CD4-positive, CD25-positive, alpha-beta regulatory T cell (primary cell): ENCODE results near the gene CCL25. TPM values are rescaled to one million over a fixed set of nuclear protein-coding genes. Genes with fewer than 3 reads are reported as not detected.
"Not testable (repeated sequence)": the region's sequence is repeated elsewhere in the genome, so short reads cannot be mapped to it uniquely, and the experiment has no call there.

ENCODE experiments used
- ATAC-seq, 2 donors: fragments of 150-1000 bp; cut with Tn5 transposase; one replicate each; pipeline ENCODE4 v1.10.0; 2021; ENCODE audit warnings: low read depth in 2 of 2, moderate number of reproducible peaks in 2 of 2, moderate library complexity in 1 of 2
- DNase-seq, 3 donors: peaks; one replicate each; pipeline versions ENCODE4 v3.0.0 to v3.0.0-alpha.2; 2012 to 2022; ENCODE audit warnings: mixed read lengths in 1 of 3
- H3K27ac ChIP-seq: one replicate; pipeline ENCODE4 v1.7.0; 2013; ENCODE audit warnings: mild to moderate bottlenecking, low read length; ENCODE audit not compliant: insufficient read depth, poor library complexity, severe bottlenecking
- H3K27me3 ChIP-seq: one replicate; pipeline ENCODE4 v1.7.0; 2013; ENCODE audit warnings: low read length; ENCODE audit not compliant: control insufficient read depth, insufficient read depth
- H3K36me3 ChIP-seq: one replicate; pipeline ENCODE4 v1.7.0; 2013; ENCODE audit warnings: mild to moderate bottlenecking, low read length, moderate library complexity; ENCODE audit not compliant: control insufficient read depth, insufficient read depth
- H3K4me1 ChIP-seq: 2 replicates; pipeline ENCODE4 v1.7.0; 2013; ENCODE audit warnings: mild to moderate bottlenecking, low read length; ENCODE audit not compliant: insufficient read depth, control insufficient read depth, poor library complexity, severe bottlenecking
- H3K4me3 ChIP-seq: one replicate; pipeline ENCODE4 v1.7.0; 2013; ENCODE audit warnings: low read depth, mild to moderate bottlenecking, low read length, moderate library complexity
- H3K9me3 ChIP-seq, 2 experiments: 1 replicate in 1 of 2; 2 replicates in 1 of 2; pipeline ENCODE4 v1.7.0; 2013; ENCODE audit warnings: low read length in 2 of 2, mild to moderate bottlenecking in 1 of 2, moderate library complexity in 1 of 2; ENCODE audit not compliant: control insufficient read depth in 2 of 2
- H3K27ac Mint-ChIP-seq, 3 donors: one replicate each; pipeline ENCODE4 v1.8.0; 2020 to 2022; ENCODE audit warnings: mild to moderate bottlenecking in 3 of 3, mixed read lengths in 3 of 3, moderate library complexity in 2 of 3
- H3K27me3 Mint-ChIP-seq: one replicate; pipeline ENCODE4 v1.8.0; 2022; ENCODE audit warnings: mild to moderate bottlenecking, mixed read lengths
- H3K36me3 Mint-ChIP-seq: one replicate; pipeline ENCODE4 v1.8.0; 2020; ENCODE audit warnings: mixed read lengths
- H3K4me1 Mint-ChIP-seq, 4 donors: one replicate each; pipeline ENCODE4 v1.8.0; 2020 to 2022; ENCODE audit warnings: mixed read lengths in 4 of 4, mild to moderate bottlenecking in 1 of 4
- H3K4me3 Mint-ChIP-seq, 4 donors: one replicate each; pipeline ENCODE4 v1.8.0; 2020 to 2022; ENCODE audit warnings: mild to moderate bottlenecking in 4 of 4, mixed read lengths in 4 of 4, moderate library complexity in 3 of 4
- H3K9me3 Mint-ChIP-seq, 7 donors: one replicate each; pipeline ENCODE4 v1.8.0; 2020 to 2022; ENCODE audit warnings: mixed read lengths in 7 of 7, mild to moderate bottlenecking in 3 of 7, moderate library complexity in 2 of 7
- polyA plus RNA-seq, 4 donors: library from polyadenylated mRNA; unstranded; fragments of 300-500 nt; fragmentation: Illumina TruSeq; gene quantifications; one replicate each; pipeline ENCODE4 v1.2.3, GENCODE V29; 2021
- total RNA-seq: library from RNA; stranded (reverse); gene quantifications from one replicate; pipeline ENCODE4 v1.2.3, GENCODE V29; 2022

Gene CCL25
- total and polyA plus RNA-seq, 5 donors from 2014 or later = 0.48 TPM; not detected in 4

- no peak overlapping the region for H3K27ac ChIP-seq
- no peak for ATAC-seq
- H3K9me3 ChIP-seq = peaks cover 4 to 11% of the 10 kb centered on the region in 2 experiments
- peaks cover 0 to 6% (median 3%) of the 10 kb centered on the region in 7 donors for H3K9me3 Mint-ChIP-seq
- peaks cover 7% of the 10 kb centered on the region for H3K27me3 Mint-ChIP-seq
- no peak overlapping the region for H3K4me3 Mint-ChIP-seq
- peaks cover 0 to 4% (median 0%) of the 10 kb centered on the region in 4 donors for H3K4me1 Mint-ChIP-seq
- no peak overlapping the region for H3K4me3 ChIP-seq
- no peaks in the 10 kb centered on the region for H3K4me1 ChIP-seq
- no peak for DNase-seq
- no peaks in the 10 kb centered on the region for H3K27me3 ChIP-seq
- H3K27ac Mint-ChIP-seq = no peak overlapping the region
- no peaks in the 10 kb centered on the region for H3K36me3 ChIP-seq
- no peaks in the 10 kb centered on the region for H3K36me3 Mint-ChIP-seq
These were observed 48.8 kb downstream of the CCL25 start for GRCh38 chr19:8101311-8101710.

GRCh38 chr19:8101910-8102309 lies 49.4 kb downstream of the CCL25 start:
- not testable (repeated sequence) for H3K4me3 Mint-ChIP-seq, H3K27ac ChIP-seq, DNase-seq, H3K36me3 Mint-ChIP-seq, H3K4me3 ChIP-seq, H3K9me3 ChIP-seq, H3K4me1 ChIP-seq, H3K4me1 Mint-ChIP-seq, ATAC-seq, H3K36me3 ChIP-seq, H3K27me3 Mint-ChIP-seq, H3K27ac Mint-ChIP-seq, H3K9me3 Mint-ChIP-seq, H3K27me3 ChIP-seq

- Mint-ChIP-seq H3K36me3 (no peaks in the 10 kb centered on the region), H3K4me3 (no peak overlapping the region), H3K4me1 (no peaks in the 10 kb centered on the region), H3K27me3 (no peaks in the 10 kb centered on the region), H3K9me3 (peaks cover 0 to 6% (median 0%) of the 10 kb centered on the region in 7 donors), H3K27ac (no peak overlapping the region)
- no peaks in the 10 kb centered on the region for H3K9me3 ChIP-seq
- ATAC-seq = no peak
- DNase-seq = no peak
- H3K36me3 ChIP-seq = no peaks in the 10 kb centered on the region
- H3K27ac ChIP-seq = no peak overlapping the region
- H3K4me3 ChIP-seq = no peak overlapping the region
- H3K4me1 ChIP-seq = no peaks in the 10 kb centered on the region
- H3K27me3 ChIP-seq = no peaks in the 10 kb centered on the region
These were observed 52.9 kb downstream of the CCL25 start for GRCh38 chr19:8105471-8105870.

- H3K4me1 ChIP-seq = no peaks in the 10 kb centered on the region
- Mint-ChIP-seq H3K36me3 (no peaks in the 10 kb centered on the region), H3K27me3 (no peaks in the 10 kb centered on the region), H3K9me3 (peaks cover 0 to 6% (median 0%) of the 10 kb centered on the region in 7 donors), H3K4me3 (no peak overlapping the region), H3K4me1 (no peaks in the 10 kb centered on the region), H3K27ac (no peak overlapping the region)
- H3K27ac ChIP-seq = no peak overlapping the region
- no peak overlapping the region for H3K4me3 ChIP-seq
- ATAC-seq (no peak), DNase-seq (no peak)
- H3K36me3 ChIP-seq = no peaks in the 10 kb centered on the region
- H3K27me3 ChIP-seq = no peaks in the 10 kb centered on the region
- H3K9me3 ChIP-seq = no peaks in the 10 kb centered on the region
These were observed 54.8 kb downstream of the CCL25 start for GRCh38 chr19:8107301-8107903.

- Histone ChIP-seq H3K36me3 (no peaks in the 10 kb centered on the region), H3K4me3 (no peak overlapping the region), H3K27ac (no peak overlapping the region), H3K9me3 (no peaks in the 10 kb centered on the region), H3K4me1 (no peaks in the 10 kb centered on the region), H3K27me3 (no peaks in the 10 kb centered on the region)
- Mint-ChIP-seq H3K9me3 (peaks cover 0 to 5% (median 0%) of the 10 kb centered on the region in 7 donors), H3K4me1 (no peaks in the 10 kb centered on the region), H3K27me3 (no peaks in the 10 kb centered on the region), H3K27ac (no peak overlapping the region), H3K36me3 (no peaks in the 10 kb centered on the region), H3K4me3 (no peak overlapping the region)
- DNase-seq = no peak
- ATAC-seq = no peak
These were observed 56.2 kb downstream of the CCL25 start for GRCh38 chr19:8108560-8109445.

- ATAC-seq = no peak
- Histone ChIP-seq H3K9me3 (no peaks in the 10 kb centered on the region), H3K27ac (no peak overlapping the region), H3K27me3 (no peaks in the 10 kb centered on the region), H3K4me1 (no peaks in the 10 kb centered on the region), H3K4me3 (no peak overlapping the region), H3K36me3 (no peaks in the 10 kb centered on the region)
- no peaks in the 10 kb centered on the region for H3K27me3 Mint-ChIP-seq
- no peak overlapping the region for H3K4me3 Mint-ChIP-seq
- no peak for DNase-seq
- H3K36me3 Mint-ChIP-seq = no peaks in the 10 kb centered on the region
- H3K4me1 Mint-ChIP-seq = no peaks in the 10 kb centered on the region
- peaks cover 0 to 5% (median 0%) of the 10 kb centered on the region in 7 donors for H3K9me3 Mint-ChIP-seq
- H3K27ac Mint-ChIP-seq = no peak overlapping the region
These were observed 56.9 kb downstream of the CCL25 start for GRCh38 chr19:8109455-8109854.

- no peak for ATAC-seq
- no peak overlapping the region for H3K4me3 ChIP-seq
- H3K27me3 ChIP-seq = no peaks in the 10 kb centered on the region
- no peak overlapping the region for H3K4me3 Mint-ChIP-seq
- no peak overlapping the region for H3K27ac ChIP-seq
- no peak overlapping the region for H3K27ac Mint-ChIP-seq
- no peaks in the 10 kb centered on the region for H3K4me1 ChIP-seq
- DNase-seq = no peak
- H3K27me3 Mint-ChIP-seq = no peaks in the 10 kb centered on the region
- H3K9me3 ChIP-seq = no peaks in the 10 kb centered on the region
- no peaks in the 10 kb centered on the region for H3K36me3 ChIP-seq
- no peaks in the 10 kb centered on the region for H3K4me1 Mint-ChIP-seq
- H3K9me3 Mint-ChIP-seq = peaks cover 0 to 5% (median 0%) of the 10 kb centered on the region in 7 donors
- H3K36me3 Mint-ChIP-seq = no peaks in the 10 kb centered on the region
These were observed 57.5 kb downstream of the CCL25 start for GRCh38 chr19:8109890-8110662.
